ENCODE measurements around the gene FAM193A. TPM values are rescaled to one million over a fixed set of nuclear protein-coding genes. Genes with fewer than 3 reads are reported as not detected.

The FAM193A gene
- polyA plus RNA-seq, 1 of the 3 experiments (the other 2 are of a cell fraction) = 9.2 TPM

- no peak for DNase-seq
- CTCF ChIA-PET = no interaction called here
- Histone ChIP-seq H3K79me2 (ENCODE audit: insufficient read depth) (peaks cover 100% of the 10 kb centered on the region), H3K27ac (ENCODE audit: low read depth in 2 of 2, low read length in 1 of 2) (no peak overlapping the region), H3K4me3 (ENCODE audit: low read depth in 2 of 2, low read length in 1 of 2) (no peak overlapping the region), H3F3A (replicated peaks; ENCODE audit: insufficient read depth) (peaks cover 4% of the 10 kb centered on the region), H3K9me2 (no peaks in the 10 kb centered on the region), H3K4me1 (ENCODE audit: control insufficient read depth in 1 of 2, insufficient read depth in 2 of 2, low read depth in 1 of 2, low read length in 1 of 2) (peaks cover 1 to 6% of the 10 kb centered on the region in 2 experiments; a peak in 1 of 4 replicates), H3K9ac (no peak overlapping the region), H3K36me3 (replicated peaks in 1 of 2; ENCODE audit: control insufficient read depth in 1 of 2, insufficient read depth in 2 of 2, low read length in 1 of 2) (peaks cover 0 to 19% of the 10 kb centered on the region in 2 experiments), H4K20me1 (ENCODE audit: insufficient read depth) (peaks cover 90% of the 10 kb centered on the region), H2AFZ (ENCODE audit: low read depth) (no peak overlapping the region), H3K9me3 (no peaks in the 10 kb centered on the region), H3K4me2 (no peak overlapping the region), H3K27me3 (ENCODE audit: insufficient read depth) (no peaks in the 10 kb centered on the region)
- no peak for TF ChIP-seq TCF12 (IDR thresholded peaks at IDR 0.05)
- no peak for TF ChIP-seq GATA2 (CRISPR knock-in tag; IDR thresholded peaks at IDR 0.05)
- TF ChIP-seq IRF3 (IDR thresholded peaks at IDR 0.05; ENCODE audit: low read depth, low read length) = no peak
- POLR2A ChIA-PET = no interaction called here
- 97% methylated on average over 3 of the region's 4 CpGs for WGBS (ENCODE audit: low lambda C conversion rate)
Observed at GRCh38 chr4:2565533-2565932, 29.1 kb downstream of the FAM193A start.

GRCh38 chr4:2570036-2570435 lies 33.6 kb downstream of the FAM193A start:
- POLR2A ChIA-PET = no interaction called here
- Histone ChIP-seq H2AFZ (ENCODE audit: low read depth) (no peak overlapping the region), H3K9ac (no peak overlapping the region), H3K9me2 (no peaks in the 10 kb centered on the region), H3F3A (replicated peaks; ENCODE audit: insufficient read depth) (peaks cover 4% of the 10 kb centered on the region), H3K4me2 (no peak overlapping the region), H3K36me3 (replicated peaks in 1 of 2; ENCODE audit: control insufficient read depth in 1 of 2, insufficient read depth in 2 of 2, low read length in 1 of 2) (peaks cover 0 to 13% of the 10 kb centered on the region in 2 experiments), H3K4me1 (ENCODE audit: control insufficient read depth in 1 of 2, insufficient read depth in 2 of 2, low read depth in 1 of 2, low read length in 1 of 2) (peaks cover 6 to 12% of the 10 kb centered on the region in 2 experiments; a peak in 1 of 4 replicates), H4K20me1 (ENCODE audit: insufficient read depth) (peaks cover 90% of the 10 kb centered on the region), H3K27me3 (ENCODE audit: insufficient read depth) (no peaks in the 10 kb centered on the region), H3K27ac (ENCODE audit: low read depth in 2 of 2, low read length in 1 of 2) (no peak overlapping the region), H3K4me3 (ENCODE audit: low read depth in 2 of 2, low read length in 1 of 2) (no peak overlapping the region), H3K79me2 (ENCODE audit: insufficient read depth) (peaks cover 100% of the 10 kb centered on the region), H3K9me3 (no peaks in the 10 kb centered on the region)
- 96% methylated on average over 4 of the region's 4 CpGs for WGBS (ENCODE audit: low lambda C conversion rate)
- TF ChIP-seq REST (IDR thresholded peaks at IDR 0.05; ENCODE audit: low read depth, low read length) (no peak), GABPA (IDR thresholded peaks at IDR 0.05; ENCODE audit: low read depth) (no peak), FOSL2 (IDR thresholded peaks at IDR 0.05; ENCODE audit: borderline replicate concordance, low read depth) (no peak), ELF1 (IDR thresholded peaks at IDR 0.05) (no peak), CHD2 (IDR thresholded peaks at IDR 0.05; ENCODE audit: low read length, partially characterized antibody) (no peak), RFX5 (IDR thresholded peaks at IDR 0.05; ENCODE audit: low read length) (no peak), NRF1 (IDR thresholded peaks at IDR 0.05; ENCODE audit: low read depth, low read length) (no peak), IRF3 (IDR thresholded peaks at IDR 0.05; ENCODE audit: low read depth, low read length) (no peak), TCF12 (IDR thresholded peaks at IDR 0.05) (no peak), FOXM1 (IDR thresholded peaks at IDR 0.05; ENCODE audit: low read depth) (no peak), USF1 (IDR thresholded peaks at IDR 0.05; ENCODE audit: borderline replicate concordance, low read depth) (no peak), TEAD4 (IDR thresholded peaks at IDR 0.05; ENCODE audit: borderline replicate concordance, insufficient read depth) (no peak), RAD21 (IDR thresholded peaks at IDR 0.05; ENCODE audit: low read length) (no peak)
- no peak for DNase-seq
- CTCF ChIA-PET = no interaction called here

Data from SK-N-SH (cell line).